Hematopoietic multipotent progenitor cell treated with erythropoietin and hydrocortisone succinate and interleukin-3 and kit ligand, for 4 days (in vitro differentiated cells): ENCODE data around the gene PCBP3.
A peak's percentile ranks its signal among the peaks of the same experiment; 100 is the strongest.
"Not testable (repeated sequence)": the region's sequence is repeated elsewhere in the genome, so short reads cannot be mapped to it uniquely, and the experiment has no call there.

Experiments
- DNase-seq: peaks from one replicate; pipeline ENCODE4 v3.0.0-alpha.2; 2015

PCBP3 gene

DNA sequence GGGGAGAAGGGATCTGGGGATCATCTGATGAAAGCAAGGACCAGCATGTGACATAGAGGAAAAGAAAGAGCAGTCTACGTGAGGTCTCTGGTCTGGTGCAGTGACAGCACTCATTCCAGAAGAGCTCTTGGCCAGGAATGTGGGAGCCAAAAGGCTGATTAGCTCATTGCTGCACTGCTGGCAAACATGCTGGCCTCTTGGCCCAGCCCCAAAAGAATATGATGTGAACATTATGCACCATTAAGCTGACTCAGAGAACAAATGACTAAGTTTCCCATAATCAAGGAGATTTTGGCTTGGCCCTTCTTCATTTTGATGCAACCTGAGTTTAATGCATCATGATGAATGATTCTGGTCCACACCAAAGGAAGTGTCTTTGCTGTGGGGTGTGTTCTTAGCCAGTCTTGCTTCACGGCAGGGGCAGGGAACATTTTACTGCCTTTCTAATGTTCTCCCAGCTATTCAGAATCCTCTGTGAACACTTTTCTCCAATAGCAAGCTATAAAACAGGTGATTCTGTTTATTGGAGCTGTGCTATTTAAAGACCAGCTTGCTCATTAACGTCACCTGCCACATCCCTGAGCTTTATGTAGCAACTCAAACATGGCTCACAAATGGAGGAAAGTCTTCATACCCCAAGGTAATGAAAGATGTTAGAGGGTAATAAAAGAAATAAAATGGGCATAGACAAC, 55.1 kb downstream of the PCBP3 start:
- DNase-seq, result no peak

DNA sequence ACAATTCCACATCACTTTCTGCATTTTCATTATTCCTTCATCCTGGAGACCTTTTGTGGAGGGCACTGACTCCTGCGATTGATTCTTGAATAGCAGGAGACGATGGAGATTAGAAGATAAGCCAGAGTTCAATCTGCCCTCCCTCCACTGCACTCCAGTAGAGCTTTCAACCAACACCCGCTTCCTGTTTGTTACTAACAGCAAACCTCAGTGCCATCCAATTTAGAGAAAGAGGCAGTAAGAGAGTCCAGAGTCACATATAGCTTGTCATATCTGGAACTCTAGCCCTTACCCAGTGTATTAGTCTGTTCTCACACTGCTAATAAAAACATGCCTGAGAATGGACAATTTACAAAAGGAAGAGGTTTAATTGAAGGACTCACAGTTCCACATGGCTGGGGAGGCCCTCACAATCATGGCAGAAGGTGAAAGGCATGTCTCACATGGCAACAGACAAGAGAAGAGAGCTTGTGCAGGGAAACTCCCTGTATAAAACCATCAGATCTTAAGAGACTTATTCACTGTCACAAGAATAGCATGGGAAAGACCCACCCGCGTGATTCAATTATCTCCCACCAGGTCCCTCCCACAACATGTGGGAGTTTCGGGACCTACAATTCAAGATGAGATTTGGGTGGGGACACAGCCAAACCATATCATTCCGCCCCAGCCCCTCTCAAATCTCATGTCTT, 55.9 kb downstream of the PCBP3 start:
- no peak for DNase-seq

DNA sequence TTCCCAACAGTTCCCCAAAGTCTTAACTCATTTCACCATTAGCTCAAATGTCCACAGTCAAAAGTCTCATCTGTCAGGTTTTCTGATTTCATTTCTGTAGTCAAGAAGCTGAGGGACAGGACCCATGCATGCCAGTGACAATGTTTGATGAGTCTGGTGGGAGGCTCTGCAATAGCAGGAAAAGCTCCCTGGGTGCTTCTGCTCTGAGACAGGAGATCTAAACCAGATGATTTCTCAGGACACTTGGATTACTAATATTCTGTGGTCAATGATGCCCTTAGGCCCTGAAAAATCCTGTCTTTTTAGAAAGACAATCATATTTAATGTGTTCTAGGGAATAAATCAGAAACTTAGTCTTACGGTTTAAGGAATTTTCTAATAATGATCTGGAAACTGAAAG, 56.4 kb downstream of the PCBP3 start:
- DNase-seq, result no peak

DNA sequence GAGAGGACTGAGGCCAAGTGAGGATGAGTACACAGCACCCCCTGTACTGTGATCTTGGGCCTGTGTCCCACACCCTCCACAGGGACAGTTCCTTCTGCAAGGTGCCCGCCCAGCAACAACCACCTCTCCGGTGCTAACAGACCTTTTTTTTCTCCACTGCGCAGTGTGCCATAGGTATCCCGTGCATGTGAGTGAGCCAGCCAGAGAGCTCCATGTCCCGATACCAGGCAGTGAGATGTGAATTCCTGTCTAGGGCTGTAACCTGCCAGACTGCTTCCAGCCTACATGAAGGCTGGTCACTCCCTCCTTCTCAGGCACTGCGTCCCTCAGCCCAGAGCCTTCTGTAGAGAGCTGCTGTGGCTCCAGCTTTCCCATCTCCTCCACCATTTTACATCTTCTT, 56.9 kb downstream of the PCBP3 start:
- DNase-seq, result no peak

DNA sequence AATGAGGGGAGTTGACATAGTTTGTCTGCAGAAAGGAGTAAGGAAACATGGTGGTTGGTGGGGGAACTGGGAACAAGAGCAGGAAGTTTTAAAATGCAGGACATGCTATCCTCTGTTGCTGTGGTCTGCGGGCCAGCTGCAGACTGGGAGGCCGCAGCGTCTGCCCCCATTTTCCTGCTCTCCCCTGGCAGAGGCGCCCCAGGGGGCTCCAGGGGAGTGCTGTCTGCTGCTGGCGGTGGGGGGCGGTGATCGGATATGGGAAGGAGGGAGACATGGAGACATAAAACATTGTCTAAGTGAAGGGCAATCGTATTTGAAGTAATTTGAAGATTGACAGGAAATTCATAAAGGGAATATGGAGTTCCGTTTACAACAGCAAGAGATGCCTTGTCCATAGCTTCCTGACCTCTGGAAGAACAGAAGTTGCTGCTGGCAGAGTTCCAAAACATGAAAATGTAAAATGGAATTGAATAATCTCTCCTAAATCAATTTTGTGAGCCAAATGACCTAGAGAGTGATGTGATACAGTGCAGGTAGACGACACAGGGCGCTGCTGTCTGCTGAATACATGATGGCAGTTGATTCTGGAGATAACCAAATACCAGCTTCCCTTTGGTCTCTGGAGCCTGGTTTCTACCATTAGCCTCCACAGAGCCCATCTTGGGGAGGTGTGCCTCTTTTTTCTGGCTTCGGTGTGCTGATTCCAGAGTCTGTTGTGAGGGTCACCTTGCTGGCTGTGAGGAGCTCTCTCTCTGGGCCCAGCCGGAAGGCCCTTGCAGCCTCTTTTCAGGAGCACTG, 61.0 kb downstream of the PCBP3 start:
- no peak for DNase-seq

DNA sequence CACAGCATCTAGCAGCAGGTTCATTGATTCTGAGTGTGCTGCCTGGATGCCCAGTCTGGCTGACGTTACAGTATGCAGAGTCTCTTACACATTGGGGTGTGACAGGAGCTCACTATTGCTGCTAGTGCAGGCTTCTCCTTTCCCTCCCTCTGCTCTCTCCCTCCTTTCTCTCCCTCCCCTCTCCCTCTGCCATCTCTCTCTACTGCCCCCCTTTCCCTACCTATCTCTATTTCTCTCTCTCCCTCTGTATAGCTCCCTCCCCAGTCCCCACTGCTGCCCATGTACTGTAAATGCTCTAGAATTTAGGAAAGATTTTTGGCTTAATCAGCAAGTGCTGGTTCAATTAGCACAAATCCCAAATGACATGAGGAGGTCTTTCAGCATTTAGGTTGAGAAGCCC, 62.8 kb downstream of the PCBP3 start:
- no peak for DNase-seq

DNA sequence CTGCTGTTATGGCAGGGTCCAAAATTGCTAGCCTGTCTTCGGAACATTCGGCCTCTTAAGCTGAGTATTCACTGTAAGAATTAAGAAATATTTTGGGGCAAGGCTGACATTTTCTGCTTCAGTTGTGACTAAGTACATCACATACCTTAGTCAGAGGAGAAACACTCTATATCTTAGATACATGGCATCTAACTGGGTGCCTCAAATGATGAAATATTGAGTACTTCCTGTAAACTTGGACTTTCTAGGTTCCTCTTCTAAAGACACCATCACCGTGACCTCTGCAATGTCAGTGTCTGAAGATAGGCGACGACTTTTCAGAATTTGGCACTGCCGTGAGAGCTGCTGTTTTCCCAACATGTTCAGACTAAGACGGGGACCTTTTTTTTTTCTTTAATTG, 65.6 kb downstream of the PCBP3 start:
- DNase-seq, result peak; percentile 33

DNA sequence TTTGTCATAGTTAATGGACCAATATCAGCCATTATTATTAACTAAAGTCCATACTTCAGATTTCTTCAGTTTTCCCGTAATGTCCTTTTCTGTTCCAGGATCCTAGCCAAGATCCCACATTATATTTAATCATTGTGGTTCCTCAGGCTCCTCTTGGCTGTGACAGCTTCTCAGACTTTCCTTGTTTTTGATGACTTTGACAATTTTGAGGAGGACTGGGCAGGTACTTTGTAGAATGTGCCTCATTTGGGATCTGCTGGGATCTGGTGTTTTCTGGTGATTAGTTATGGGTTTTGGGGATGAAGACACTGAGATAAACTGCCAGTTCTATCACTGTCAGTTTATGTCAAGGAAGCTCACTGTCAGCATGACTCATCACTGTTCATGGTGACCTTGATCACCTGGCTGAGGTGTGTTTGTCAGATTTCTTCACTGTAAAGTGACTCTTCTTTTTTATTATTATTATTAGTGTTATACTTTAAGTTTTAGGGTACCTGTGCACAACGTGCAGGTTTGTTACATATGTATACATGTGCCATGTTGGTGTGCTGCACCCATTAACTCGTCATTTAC, 66.3 kb downstream of the PCBP3 start:
- DNase-seq, result no peak

DNA sequence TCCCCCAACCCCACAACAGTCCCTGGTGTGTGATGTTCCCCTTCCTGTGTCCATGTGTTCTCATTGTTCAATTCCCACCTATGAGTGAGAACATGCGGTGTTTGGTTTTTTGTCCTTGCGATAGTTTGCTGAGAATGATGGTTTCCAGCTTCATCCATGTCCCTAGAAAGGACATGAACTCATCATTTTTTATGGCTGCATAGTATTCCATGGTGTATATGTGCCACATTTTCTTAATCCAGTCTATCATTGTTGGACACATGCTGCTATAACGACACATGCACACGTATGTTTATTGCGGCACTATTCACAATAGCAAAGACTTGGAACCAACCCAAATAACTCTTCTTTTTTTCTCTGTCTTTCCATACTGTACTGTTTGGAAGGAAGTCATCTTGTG, 66.8 kb downstream of the PCBP3 start:
- not testable (repeated sequence) for DNase-seq

DNA sequence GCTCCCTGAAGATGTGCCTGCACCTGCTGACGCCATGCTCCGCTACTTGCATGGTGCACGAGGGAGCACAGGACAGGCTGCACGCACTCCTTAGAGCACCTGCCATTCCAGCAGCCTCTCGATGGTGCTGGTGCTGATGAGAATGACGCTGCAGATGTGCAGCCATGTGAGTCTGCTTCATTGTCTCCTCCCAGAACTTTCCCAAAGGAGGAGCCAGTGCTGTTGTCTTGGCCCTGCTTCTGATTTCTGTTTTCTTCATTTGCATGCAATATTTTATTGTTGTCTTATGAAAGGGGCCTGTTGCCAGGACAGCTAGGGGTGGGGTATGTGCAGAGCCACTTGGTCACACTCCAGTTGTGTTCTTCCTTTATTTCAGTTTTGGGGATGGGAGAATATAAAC, 70.1 kb downstream of the PCBP3 start:
- DNase-seq, result no peak

DNA sequence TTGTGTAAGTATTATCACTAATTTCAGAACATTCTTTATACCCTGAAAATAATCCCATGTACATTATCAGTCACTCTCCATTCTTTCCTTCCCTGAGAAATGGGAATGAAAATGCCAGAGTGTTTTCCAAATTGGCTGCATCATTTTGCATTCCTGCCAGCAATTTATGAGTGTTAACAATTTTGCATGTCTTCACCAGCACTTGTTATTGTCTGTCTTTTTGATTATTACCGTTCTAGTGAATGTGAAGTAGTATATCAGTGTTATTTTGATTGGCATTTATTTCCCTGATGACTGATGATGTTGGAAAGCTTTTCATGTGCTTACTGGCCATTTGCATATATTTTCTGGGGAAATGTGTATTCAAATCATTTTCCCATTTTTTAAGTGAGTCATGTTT, 71.9 kb downstream of the PCBP3 start:
- no peak for DNase-seq

DNA sequence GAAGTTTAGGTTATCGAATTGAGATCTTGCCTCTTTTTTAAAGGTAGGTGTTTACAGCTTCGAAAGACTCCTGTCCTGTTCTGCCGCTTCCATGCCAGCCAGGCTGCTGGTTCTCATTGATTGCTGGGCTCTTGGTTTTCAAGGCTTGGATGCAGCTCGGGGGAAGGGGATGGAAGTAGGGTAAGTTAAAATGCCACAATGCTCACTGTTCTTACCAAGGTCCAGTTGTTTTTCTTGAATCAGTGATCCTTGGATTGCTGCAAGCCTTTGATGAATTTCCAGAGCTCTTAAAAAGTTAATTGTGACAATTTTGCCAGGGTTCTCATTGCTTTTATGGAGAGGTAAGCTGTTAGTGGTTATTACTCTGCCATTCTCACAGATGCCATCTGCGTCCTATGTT, 74.9 kb downstream of the PCBP3 start:
- no peak for DNase-seq

DNA sequence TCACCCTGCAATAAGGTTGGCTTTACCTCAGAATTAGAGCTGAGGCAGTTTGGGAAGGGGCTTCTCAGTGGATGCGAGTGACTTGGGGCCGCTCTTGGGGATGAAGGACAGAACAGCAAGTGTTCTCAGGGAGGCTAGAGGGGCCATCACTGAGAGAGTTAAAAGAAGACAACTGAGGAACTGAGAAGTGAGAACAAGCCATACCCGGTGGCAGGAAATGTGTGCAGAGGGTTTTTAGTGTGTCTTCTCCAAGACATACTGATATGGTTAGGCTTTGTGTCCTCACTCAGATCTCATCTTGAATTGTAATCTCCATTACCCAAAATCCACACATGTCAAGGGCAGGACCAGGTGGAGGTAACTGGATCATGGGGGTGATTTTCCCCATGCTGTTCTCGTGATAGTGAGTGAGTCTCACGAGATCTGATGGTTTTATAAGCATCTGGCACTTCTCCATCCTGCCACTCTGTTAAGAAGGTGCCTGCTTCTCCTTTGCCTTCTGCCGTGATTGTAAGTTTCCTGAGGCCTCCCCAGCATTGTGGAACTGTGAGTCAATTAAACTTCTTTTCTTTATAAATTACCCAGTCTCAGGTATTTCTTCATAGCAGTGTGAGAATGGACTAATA, 75.8 kb downstream of the PCBP3 start:
- DNase-seq, result no peak

DNA sequence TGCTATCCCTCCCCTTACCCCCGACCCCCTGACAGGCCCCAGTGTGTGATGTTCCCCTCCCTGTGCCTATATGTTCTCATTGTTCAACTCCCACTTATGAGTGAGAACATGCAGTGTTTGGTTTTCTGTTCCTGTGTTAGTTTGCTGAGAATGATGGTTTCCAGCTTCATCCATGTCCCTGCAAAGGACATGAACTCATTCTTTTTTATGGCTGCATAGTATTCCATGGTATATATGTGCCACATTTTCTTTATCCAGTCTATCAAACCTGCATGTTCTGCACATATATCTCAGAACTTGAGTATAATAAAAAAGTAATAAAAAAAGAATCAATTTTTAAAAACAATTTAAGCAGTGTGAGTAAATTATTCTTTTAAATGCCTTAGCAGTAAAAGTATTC, 76.7 kb downstream of the PCBP3 start:
- DNase-seq, result not testable (repeated sequence)

DNA sequence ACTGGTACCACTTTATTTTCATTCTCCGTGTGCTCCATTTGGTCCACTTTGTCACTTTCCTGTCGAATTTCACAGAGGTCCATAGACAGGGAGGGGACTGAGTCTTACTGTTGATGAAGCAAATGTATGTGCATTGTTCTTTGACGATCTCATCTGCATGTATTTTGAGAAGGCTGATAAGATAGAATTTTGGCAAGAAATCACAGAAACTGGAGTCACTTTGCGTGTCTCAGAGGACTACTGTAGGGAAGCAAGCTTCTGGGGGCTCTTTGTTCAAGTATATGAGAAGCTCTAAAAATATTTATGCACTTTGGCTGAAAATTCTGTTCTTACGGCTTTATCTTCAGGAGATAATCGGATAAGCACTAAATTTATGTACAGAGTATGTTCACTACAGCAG, 78.1 kb downstream of the PCBP3 start:
- no peak for DNase-seq

DNA sequence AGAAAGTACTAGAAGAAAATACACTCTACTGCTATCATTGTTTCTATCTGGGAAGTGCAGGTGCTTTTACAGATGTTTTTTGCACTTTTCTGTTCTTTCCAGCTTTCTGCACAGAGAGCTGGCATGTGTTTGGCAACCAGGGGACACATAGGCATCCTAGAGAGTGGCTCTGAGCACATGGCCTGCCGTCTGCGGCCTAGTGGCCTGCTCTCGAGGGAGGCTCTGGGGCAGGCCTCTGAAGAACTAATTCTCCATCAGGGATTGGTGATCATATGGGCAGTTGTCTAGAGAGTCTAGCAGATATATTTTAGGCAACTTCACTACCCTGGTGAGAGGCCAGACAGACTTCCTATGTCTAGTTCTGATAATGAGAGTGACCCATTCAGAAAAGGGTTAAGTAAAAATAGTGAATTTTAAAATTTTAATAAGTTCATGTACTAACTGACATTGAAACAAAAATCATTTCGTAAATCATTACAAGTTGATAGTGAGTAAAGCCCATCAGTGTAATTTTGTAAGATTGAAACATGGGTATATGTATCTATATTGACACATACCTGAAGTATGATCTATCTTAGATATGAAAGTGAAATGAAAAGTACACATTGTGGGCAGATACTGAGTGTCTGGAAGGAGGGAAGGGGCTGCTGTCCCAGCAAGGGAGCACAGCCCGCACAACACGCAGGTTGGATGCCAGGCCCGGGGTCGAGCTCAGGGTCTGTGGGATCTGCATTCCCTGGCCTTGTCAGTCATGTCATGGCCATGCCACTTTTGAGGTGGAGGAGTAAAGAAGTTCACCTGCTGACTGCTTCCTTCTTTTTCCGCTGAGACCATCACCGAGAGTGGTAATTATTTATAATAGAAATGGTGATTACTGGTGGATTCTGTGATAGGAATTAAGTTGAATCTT, 79.8 kb downstream of the PCBP3 start:
- DNase-seq, result no peak

DNA sequence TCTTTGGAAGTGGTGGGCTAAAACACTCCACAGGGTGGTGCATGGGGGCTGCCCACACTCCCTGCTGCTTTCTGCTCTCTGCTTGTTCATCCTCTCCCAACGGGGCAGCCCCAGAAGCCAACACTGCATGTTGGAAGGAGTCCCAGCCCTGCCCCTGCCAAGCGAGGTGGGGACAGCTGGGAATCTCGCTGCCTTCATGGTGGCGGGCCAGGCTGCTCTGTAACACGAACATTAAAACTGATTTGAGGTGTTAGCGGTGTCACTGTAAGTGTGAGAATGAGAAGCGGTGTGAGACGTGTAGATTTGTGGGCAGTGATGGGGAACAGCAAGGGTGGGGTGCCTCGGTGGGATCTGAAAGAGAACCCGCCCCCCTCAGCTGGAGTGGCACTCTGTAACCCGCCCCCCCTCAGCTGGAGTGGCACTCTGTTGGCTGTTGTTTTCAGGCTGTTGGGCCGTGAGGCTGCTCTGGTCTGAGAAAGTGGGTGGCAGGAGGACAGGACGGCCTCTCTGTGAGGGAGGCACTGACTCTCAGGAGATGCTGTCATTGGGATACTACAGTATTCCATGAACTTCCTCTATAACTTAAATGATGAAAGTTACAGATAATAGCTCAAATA, 80.9 kb downstream of the PCBP3 start:
- DNase-seq, result no peak

DNA sequence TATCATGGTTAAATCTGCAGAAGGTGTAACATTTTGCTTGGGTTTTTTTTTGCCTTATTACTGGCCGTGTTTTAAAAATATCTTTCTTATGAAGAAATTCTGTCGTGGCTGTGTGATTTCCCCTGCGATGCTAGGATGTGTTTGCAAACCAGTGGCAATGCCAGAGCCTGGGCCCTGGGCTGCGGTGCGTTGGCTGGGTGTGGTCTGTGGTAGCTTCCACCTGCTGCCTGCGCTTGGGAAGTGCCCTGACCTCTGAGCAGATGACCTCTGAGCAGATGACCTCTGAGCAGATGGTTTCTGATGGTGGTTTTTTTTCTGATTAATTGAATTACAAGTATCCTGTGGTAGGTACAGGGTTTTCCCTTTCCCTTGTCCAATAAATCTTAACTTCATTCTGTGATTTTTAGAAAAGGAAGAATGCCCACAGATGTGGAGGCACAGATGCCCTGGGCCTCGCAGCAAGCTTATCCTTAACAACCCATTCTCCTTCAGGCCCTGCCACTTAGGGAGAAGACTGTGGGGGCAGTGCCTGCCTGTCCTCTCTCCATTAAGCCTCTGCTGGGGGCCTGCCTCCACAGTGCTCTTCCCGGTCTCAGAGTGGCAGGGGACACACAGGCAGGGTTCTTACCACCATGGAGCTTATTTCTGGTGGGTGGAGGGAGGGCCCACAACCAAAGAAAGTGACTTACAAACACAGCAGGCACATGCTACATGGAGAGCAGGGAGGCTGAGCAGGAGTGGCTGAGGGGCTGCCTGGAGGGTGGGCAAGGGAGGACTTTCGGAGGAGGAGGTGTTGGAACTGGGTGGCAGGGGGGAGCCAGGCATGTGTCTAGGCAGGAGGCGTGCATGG, 81.7 kb downstream of the PCBP3 start:
- DNase-seq, result no peak

DNA sequence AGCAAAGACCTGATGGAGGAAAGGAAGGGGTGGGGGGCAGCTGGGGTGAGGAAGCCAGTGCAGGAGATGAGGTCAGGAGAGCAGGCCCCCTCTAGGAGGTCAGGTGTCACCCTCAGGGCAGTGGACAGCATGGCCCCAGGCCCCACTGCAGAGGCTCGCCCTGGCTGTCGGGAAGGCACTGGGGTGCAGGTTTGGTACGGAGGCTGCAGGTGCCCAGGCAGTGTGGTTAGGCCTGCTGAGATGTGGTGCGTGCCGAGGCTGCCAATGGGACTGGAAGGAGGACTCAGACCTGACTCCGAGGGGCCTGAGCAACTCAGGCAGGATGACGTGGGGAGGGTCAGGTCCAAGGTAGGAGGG, 82.3 kb downstream of the PCBP3 start:
- no peak for DNase-seq

DNA sequence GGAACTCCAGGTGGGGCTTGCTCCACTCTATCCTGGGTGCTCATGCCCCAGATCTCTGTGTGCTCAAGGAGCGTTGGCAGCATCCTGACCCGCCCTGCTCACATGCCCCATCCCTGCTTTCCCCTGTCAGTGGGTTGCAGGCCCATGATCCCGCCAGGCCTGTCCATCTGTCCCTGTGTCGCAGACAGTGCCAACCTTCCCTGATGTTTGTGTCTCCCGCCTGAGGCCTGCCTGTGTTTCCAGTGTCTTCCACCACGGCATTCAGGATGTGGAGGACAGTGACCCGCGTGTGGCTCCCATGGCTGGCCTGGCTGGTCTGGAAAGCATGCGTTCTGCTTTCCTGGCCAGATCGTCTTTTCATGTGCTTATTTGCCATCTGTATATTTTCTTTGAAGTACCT, 82.9 kb downstream of the PCBP3 start:
- DNase-seq, result no peak

DNA sequence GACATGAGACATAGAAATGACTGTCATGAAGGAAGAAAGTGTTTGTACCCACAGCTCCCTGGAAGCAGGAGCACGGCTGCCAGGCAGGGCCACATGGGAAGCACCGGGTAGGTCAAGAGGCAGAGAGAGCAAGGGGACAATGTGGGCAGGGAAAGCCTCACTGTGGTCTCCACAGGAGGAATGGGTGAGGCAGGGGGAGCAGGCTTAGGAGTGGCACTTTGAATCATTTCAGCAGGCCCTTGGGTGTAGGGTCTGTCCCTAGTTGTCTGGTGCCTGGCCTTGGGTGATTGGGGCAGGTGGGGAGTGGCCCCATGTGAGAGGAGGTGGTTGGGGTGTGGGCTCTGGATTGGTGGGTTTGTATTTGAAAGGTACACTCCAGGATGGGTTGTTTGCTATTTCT, 83.9 kb downstream of the PCBP3 start:
- DNase-seq, result no peak
